ENCODE results near the gene KIF12. TPM values are rescaled to one million over a fixed set of nuclear protein-coding genes. Genes with fewer than 3 reads are reported as not detected.
"Not testable (repeated sequence)": the region's sequence is repeated elsewhere in the genome, so short reads cannot be mapped to it uniquely, and the experiment has no call there.

KIF12 gene
- 0.18 and 0.53 TPM in 2 replicates for total RNA-seq

DNA sequence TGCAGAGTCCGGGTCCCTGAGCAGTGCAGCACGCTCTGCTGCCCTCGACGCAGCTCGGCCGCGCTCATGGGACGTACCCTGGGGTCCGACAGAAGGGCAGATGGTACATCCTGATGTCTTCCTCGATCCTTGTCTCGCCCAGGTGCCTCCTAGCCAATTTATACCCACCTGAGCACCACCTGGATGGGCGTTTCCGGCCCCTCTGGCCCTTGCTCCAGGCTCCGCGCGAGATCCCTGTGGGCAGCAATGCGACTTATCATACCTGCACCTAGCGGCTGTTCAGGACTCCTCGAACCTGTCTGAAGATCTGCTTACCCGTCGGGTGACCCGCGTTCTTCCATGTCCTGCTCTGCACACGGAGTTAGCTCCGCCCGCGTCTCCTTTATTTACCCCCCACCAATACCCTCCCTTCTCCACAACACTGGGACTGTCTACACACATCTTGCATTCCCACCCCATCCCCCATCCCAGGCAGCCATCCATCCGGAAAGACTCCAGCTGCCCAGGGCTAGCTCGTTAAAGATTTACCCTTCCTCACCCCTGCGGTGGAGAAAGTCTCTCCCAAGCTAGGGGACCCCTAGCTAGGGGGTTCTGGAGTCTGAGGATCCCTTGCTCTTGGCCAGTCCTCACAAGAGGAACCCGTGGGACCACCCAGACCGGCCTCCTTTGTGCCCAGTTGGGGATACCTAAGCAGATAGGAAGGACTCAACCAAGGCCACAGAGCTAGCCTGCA, at the start of gene KIF12:
Gene KIF12, minus strand, starts transcription at position 357 of the 733 bp plus-strand sequence. Its CDS starts 16 bp downstream, at position 341.
- DNase-seq (ENCODE audit: low read depth, low spot score) = no peak

DNA sequence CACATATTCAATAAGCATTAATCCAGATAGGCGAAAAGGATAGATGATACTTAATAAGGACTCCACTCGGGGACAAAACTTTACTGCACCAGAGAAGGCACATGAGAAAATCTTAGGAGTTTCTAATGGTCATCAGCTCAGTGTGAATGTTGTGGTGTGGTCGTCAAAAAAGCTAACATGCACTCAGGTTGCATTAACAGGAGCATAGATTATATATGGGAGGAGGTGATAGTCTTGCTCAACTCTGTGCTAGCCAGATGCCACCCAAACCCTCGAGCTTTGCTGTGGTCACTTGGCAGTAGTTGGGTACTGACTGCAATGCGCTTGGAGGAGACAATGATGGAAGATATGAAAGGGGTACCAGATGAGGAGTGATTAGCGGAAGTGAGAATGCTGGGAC, 47.6 kb upstream of the KIF12 start:
- no peak for DNase-seq (ENCODE audit: low read depth, low spot score)

- no peak for DNase-seq (ENCODE audit: low read depth, low spot score)
Observed at GRCh38 chr9:114143234-114143633, 44.1 kb upstream of the KIF12 start.

DNA sequence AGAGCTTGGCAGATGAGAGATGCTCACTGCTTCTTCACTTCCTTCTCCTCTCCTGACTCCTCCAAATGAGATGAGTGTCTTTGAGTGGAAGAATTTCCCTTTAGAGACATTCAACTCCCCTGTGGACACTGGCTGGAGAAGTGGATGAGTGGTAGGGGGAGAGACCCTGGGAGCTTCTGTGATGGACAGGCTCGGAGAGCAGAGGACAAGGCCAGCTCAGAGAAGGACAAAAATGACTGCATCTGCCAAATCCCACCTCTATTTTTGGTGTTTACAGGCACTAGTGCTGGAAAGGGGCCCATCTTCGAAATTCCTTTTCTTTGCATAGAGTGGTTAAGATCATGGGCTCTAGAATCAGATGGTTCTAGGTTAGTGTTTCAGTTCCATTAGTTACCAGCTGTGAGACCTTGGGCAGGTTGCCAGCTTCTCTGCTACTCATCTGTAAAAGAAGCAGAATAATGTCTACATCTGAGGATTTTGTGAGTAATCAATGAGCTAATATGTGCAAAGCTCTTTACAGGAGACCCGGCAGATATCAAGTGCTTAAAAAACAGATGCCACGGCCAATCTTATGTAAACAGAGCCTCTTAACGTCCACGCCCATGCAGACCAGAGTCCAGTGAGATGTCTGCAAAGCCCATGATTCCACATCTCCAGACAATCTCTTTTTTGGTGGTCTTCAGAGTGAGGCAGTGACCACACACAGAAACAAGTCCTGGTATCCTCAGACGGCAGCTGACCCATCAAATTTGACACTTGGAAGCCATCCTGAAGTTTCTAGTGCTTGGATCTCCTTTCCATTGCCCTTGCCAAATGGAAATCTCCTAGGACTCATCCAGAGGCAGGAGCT, 42.7 kb upstream of the KIF12 start:
- DNase-seq (ENCODE audit: low read depth, low spot score) = no peak

DNA sequence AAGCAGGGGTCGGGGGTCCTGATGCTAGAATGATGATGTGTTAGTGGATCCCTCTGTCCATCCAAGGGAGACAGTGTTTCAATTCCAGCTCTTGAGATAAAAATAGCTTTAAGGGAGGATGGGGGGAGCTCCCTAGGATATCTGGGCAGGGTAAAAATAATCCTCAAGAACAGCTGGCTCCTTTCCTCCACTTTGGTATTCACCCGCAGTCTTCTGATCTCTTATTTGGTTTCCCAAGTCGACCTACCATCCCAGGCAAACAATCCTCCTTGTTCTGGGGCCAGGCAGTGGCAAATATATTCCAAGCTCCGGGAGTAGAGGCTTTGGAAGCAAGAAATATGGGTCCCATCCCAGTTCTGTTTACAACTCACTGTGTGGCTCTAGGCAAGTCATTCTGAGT, 41.8 kb upstream of the KIF12 start:
- DNase-seq (ENCODE audit: low read depth, low spot score) = no peak

GRCh38 chr9:114140401-114140800, 41.3 kb upstream of the KIF12 start:
- DNase-seq (ENCODE audit: low read depth, low spot score) = no peak

GRCh38 chr9:114139071-114139470, 40.0 kb upstream of the KIF12 start:
- no peak for DNase-seq (ENCODE audit: low read depth, low spot score)

- DNase-seq (ENCODE audit: low read depth, low spot score) = no peak
Observed at GRCh38 chr9:114138552-114138971, 39.5 kb upstream of the KIF12 start.

DNA sequence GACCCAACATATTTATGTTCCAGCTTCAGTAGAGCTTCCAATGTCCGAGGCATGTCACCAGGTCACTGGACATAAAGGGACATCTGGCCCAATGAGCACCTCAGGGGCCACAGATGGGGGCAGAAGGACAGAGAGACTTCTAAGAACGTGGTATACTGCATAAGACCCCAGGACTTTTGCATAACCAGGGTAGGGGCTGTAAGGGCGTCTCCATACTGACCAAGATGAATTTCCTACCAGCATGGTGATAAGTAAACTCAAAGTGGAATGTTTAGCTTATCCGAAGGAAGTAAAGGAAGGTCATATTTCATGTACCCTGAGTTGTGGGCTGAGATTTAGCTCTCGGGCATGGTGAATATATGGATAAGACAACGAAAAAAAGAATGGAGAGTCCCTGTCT, 38.7 kb upstream of the KIF12 start:
- no peak for DNase-seq (ENCODE audit: low read depth, low spot score)

- no peak for DNase-seq (ENCODE audit: low read depth, low spot score)
Observed at GRCh38 chr9:114134827-114135396, 35.8 kb upstream of the KIF12 start.

DNA sequence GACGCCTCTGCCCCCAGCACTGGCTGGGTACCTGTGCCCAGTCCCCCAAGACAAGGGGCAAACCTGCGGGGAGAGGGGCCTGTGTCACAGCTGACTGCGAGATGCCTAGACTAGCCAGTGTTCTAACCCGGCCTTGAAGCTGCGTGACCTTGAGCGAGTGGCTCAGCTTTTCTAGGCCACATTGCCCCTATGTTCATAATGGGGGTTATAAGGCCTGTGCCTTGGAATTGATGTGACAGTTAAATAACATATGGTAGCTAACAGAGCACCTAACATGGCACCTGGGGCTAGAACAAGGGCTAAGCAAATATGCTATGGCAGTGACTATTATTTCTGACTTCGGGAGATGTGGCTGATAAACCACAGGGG, 33.4 kb upstream of the KIF12 start:
- DNase-seq (ENCODE audit: low read depth, low spot score) = no peak

DNA sequence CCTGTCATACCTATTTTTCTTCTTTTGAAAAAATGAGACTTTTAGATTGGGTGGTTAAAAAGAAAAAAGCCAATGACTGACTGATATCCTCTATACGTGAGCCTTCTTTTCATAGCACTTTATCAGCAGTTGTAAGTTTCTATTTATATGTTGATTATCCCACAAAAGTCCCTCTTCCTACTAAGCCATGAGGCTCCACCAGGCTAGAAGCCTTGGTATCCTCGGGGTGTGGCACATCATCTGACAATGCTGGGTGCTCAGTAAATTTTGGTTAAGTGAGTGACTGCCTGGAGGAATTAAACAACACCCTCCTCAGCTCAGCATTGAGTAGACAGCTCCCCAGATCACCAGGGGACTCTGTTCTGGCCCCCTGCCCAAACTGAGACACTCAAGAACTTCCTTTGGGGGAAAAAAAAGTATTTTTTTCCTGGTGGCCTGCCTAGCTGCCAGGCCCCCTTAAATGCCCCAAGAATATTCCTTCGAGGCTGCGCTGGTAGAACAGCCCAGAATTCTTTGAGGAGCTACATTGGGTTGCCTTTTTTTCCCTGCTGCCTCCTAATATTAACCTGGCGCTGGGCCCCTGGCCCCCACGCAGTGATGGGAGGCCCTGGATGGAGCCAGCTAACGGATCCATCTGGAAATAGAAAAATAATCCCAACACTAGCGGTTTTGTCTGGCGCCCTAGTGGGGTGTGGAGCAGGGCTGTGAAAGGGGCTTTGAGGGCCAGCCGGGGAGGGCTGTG, 32.9 kb upstream of the KIF12 start:
- DNase-seq (ENCODE audit: low read depth, low spot score) = no peak

GRCh38 chr9:114130624-114131277, 31.7 kb upstream of the KIF12 start:
- no peak for DNase-seq (ENCODE audit: low read depth, low spot score)

DNA sequence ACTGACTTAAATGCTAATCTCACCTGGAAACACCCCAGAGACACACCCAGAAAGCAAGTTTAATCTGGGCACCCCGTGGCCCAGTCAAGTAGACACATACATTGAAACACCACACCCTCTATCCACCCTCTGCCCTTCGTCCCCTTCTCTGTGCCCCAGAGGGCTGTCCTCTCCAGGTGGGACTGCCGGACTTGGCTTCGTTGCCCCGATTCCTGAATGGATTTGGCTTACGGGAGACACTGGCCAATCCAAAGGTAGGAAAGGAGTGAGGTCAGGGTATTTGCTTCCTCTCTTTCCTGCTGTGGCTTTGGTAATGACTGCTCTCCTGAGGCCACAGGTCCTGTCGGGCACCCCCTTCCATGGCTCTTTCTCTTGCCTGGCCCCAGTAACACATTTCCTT, 31.0 kb upstream of the KIF12 start:
- no peak for DNase-seq (ENCODE audit: low read depth, low spot score)

DNA sequence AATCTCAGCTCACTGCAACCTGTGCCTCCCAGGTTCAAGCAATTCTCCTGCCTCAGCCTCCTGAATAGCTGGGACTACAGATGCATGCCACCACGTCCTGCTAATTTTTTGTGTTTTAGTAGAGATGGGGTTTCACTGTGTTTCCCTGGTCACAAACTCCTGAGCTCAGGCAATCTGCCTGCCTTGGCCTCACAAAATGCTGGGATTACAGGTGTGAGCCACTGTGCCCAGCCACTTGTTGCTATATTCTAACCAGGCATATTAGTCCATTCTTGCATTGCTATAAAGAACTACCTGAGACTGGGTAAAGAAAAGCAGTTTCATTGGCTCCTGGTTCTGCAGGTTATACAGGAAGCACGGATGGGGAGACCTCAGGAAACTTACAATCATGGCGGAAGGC, 29.7 kb upstream of the KIF12 start:
- not testable (repeated sequence) for DNase-seq (ENCODE audit: low read depth, low spot score)

- no peak for DNase-seq (ENCODE audit: low read depth, low spot score)
Observed at GRCh38 chr9:114126247-114127060, 27.4 kb upstream of the KIF12 start.

DNA sequence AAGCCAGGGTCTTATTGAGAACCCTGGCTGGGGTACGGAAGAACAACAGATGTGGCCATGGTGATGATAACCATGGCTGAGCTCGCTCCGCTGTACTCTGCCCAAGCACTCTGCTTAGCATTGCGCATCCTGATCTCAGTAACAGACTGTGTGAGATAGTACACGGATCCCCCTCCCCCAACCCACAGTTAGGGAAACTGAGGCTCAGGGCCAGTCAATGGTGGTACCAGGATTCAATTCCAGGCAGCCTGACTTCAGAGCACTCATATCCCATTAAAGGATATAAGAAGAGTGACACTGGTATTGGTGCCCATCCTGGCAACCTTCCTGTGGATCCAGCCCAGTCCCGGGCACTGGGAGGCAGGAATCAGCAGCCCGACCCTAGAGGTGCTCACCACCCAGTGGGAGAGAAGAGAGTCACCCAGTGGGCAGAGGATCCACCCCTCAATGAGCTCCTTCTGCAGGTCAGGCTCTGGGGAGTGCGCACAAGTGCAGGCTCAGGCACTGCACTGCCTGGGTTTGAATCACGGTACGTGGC, 26.5 kb upstream of the KIF12 start:
- DNase-seq (ENCODE audit: low read depth, low spot score) = no peak

- DNase-seq (ENCODE audit: low read depth, low spot score) = no peak
Observed at GRCh38 chr9:114124666-114125475, 25.8 kb upstream of the KIF12 start.

DNA sequence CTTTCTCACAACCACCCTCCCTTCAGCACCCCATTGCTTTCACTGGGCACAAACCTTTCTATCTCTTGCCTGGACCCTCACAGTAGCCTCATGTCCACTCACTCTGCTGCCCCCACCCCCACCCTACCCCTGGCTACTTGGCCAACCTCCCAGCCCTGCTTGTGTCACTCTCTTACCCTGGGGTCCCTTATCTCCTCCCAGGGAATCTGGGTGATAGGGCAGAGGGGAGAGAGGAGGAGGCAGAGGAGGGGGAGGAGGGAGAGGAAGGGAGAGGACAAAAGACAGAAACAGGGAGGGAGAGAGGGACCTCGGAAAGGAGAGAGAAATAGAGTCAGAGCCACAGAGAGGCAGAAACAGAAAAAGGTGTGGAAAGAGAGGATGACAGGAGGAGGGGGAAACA, 25.0 kb upstream of the KIF12 start:
- DNase-seq (ENCODE audit: low read depth, low spot score) = no peak
